Breast epithelium (tissue), 3 donors: Measurements from ENCODE around the gene ELMO1.

Source experiments
- POLR2A ChIP-seq: fragments of 450-650 bp; IDR thresholded peaks from one replicate; pipeline ENCODE4 v1.6.1; 2016; ENCODE audit warnings: antibody characterized with exemption, mild to moderate bottlenecking, moderate library complexity
- POLR2AphosphoS5 ChIP-seq, 3 donors: sonication (generic); formaldehyde crosslinking; IDR thresholded peaks; one replicate each; pipeline ENCODE4 v1.6.1; 2017; ENCODE audit warnings: antibody characterized with exemption in 3 of 3
- TF ChIP-seq, protein P1 (sequence below), 3 donors: fragments of 450-650 bp; IDR thresholded peaks; one replicate each; pipeline ENCODE4 v1.5.1; 2016 to 2017; ENCODE audit warnings: antibody characterized with exemption in 3 of 3, mild to moderate bottlenecking in 3 of 3, moderate library complexity in 3 of 3

DNA sequence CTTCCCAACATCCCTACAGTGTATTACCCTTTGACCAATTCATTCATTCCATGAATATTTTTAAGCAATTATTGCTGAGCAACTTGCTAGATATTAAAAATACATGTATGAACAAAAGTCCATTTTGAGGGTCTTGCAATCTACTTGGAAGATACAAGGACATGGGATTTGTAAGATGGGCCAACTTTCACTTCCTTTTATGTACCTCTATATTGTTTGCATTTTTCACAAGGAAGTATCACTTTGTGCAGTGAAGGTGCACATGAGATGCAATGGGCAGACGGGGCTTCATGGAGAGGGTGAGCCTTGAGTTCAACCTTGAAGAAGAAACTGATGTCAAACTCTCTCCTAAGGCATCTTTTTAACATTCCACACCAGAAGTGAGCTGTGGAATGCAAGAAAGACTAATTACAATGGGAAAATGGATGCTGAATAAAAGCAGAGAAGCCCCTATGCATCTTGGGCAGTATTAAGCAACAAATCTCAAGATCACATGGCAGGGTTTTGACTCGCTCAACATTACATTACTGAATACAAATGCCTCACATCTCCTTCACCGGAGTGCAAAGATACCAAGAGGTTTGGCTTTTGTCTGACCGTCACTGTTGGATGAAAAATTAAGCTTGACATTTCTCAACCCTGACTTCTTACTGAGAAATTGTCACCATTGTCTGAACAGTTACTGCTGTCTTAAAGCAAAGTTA, 341.5 kb downstream of the ELMO1 start:
- TF ChIP-seq, protein P1, sequence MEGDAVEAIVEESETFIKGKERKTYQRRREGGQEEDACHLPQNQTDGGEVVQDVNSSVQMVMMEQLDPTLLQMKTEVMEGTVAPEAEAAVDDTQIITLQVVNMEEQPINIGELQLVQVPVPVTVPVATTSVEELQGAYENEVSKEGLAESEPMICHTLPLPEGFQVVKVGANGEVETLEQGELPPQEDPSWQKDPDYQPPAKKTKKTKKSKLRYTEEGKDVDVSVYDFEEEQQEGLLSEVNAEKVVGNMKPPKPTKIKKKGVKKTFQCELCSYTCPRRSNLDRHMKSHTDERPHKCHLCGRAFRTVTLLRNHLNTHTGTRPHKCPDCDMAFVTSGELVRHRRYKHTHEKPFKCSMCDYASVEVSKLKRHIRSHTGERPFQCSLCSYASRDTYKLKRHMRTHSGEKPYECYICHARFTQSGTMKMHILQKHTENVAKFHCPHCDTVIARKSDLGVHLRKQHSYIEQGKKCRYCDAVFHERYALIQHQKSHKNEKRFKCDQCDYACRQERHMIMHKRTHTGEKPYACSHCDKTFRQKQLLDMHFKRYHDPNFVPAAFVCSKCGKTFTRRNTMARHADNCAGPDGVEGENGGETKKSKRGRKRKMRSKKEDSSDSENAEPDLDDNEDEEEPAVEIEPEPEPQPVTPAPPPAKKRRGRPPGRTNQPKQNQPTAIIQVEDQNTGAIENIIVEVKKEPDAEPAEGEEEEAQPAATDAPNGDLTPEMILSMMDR (IDR thresholded peaks at IDR 0.05), result no peak
- TF ChIP-seq POLR2A (no peak), POLR2AphosphoS5 (IDR thresholded peaks at IDR 0.05) (no peak)
